Measurements from ENCODE around the gene SERF2.
A peak's percentile ranks its signal among the peaks of the same experiment; 100 is the strongest.

GRCh38 chr15:43799209-43799944 lies 7.3 kb downstream of the SERF2 start:
- no peak for TF ChIP-seq EP300 (IDR thresholded peaks at IDR 0.05; ENCODE audit: borderline replicate concordance in 1 of 2, control insufficient read depth in 1 of 2, low read depth in 2 of 2, low read length in 2 of 2)
- TF ChIP-seq POLR2A (IDR thresholded peaks at IDR 0.05; ENCODE audit: low read depth, low read length): no peak; the same call in 1 of the 2 replicates
- no peak for TF ChIP-seq CHD1 (IDR thresholded peaks at IDR 0.05; ENCODE audit: low read depth, low read length)
- TF ChIP-seq CREM (IDR thresholded peaks at IDR 0.05; ENCODE audit: low read depth): no peak
- no peak for TF ChIP-seq MLLT1 (IDR thresholded peaks at IDR 0.05)
- TF ChIP-seq CTCF (IDR thresholded peaks at IDR 0.05 in 2 of 3, conservative IDR thresholded peaks at IDR 0.05 in 1 of 3; ENCODE audit: control insufficient read depth in 2 of 3, extremely low read depth in 1 of 3, insufficient read depth in 1 of 3, low read depth in 3 of 3, low read length in 3 of 3): peak in 2 of 3 experiments; percentile 21 to 46; a peak in 3 of 6 replicates
- no peak for TF ChIP-seq SMC3 (IDR thresholded peaks at IDR 0.05; ENCODE audit: borderline replicate concordance, low read length)
